ENCODE data around the gene SBF2.
A peak's percentile ranks its signal among the peaks of the same experiment; 100 is the strongest.
"Not testable (repeated sequence)": the region's sequence is repeated elsewhere in the genome, so short reads cannot be mapped to it uniquely, and the experiment has no call there.

Gene SBF2

GRCh38 chr11:10261821-10262220, 32.2 kb downstream of the SBF2 start:
- DNase-seq, result no peak

DNA sequence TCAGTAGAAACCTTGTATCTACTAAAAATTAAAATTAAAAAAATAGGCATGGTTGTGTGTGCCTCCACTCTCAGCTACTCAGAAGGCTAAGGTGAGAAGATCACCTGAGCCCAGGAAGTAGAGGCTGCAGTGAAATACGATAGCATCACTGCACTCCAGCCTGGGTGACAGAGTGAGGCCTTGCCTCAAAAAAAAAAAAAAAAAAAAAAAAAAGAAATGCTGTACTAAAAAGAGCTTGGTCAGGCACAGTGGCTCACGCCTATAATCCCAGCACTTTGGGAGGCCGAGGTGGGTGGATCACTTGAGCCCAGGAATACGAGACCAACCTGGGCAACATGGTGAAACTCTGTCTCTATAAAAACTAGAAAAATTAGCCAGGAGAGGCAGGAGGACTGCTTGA, 36.5 kb downstream of the SBF2 start:
- DNase-seq, result no peak

DNA sequence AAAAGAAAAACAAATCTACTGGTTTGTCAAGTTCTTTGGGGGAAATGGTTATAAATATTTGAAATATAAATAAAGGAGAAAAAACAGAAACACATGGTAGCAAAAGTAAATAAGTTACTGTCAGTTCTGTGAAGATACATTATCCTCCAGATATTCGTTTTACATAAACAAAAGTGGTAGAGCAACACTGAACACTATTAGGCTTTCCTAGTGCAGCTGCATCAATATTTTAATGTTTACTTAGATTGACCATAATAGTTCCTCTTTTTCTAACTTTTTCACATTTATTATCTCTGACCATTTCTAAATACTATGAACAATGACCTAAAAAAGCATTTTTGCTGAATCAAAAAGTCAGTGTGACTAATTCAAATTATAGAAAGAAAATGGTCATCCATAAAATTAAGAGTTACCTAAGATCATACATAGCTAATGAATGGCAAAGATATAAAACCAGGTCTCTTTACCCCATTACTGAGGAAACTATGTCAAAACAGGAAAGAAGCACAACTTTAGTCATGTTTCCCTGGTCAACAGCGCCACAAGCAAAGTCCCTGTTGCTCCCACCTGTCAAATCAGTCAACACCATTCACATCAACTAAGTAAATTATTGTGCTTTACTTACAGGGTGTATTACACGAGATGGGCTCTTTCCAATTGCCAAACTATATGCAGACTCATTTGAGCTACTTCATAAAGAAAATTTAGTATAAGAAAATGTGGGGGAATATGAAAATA, 38.5 kb downstream of the SBF2 start:
- no peak for DNase-seq

DNA sequence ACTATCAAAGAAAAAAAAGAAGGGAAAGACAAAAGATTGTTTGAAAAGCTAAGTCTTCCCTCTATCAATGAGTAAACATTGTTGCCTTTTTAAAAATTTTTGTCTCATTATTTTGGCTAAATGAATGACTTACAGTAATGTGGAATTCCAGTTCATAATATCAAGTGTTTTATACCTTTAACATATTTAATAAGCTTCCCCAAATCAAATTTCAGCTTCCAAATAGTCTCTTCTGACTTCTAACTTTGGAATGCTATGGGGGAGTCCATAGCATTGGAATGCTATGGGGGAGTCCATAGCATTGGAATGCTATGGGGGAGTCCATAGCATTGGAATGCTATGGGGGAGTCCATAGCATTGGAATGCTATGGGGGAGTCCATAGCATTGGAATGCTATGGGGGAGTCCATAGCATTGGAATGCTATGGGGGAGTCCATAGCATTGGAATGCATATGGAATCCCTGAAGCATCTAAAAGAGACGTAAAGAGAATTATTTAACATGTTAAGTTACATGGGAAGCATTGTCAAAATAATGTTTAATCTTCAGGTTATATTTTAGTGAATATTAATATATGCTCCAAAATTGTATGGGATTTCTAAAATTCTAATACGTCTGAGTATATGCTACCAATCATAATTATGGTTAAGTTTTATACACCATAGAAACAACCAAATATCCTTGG, 44.4 kb downstream of the SBF2 start:
- not testable (repeated sequence) for DNase-seq

DNA sequence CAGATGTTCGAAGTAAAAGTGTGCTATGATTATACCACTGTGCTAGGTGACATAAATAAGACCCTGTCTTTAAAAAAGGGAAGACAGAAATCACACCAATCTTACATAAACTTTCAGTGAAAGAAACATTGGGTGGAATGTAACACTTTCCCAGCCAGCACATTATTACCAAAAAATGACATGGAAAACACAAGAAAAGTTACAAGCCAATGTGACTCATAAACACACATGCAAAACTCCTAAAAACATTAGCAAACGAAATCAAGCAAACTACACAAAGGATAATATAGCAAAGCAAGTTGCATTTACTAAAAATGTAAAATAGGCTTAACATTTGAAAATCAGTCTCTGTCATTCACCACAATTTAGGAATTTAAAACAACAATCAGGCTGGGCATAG, 47.0 kb downstream of the SBF2 start:
- DNase-seq, result no peak

GRCh38 chr11:10243896-10244575, 50.0 kb downstream of the SBF2 start:
- DNase-seq, result no peak

GRCh38 chr11:10236840-10237239, 57.2 kb downstream of the SBF2 start:
- DNase-seq, result no peak

GRCh38 chr11:10233581-10233980, 60.4 kb downstream of the SBF2 start:
- peak; percentile 73 for DNase-seq

- no peak for DNase-seq
Measured at GRCh38 chr11:10232756-10233155, 61.3 kb downstream of the SBF2 start.

DNA sequence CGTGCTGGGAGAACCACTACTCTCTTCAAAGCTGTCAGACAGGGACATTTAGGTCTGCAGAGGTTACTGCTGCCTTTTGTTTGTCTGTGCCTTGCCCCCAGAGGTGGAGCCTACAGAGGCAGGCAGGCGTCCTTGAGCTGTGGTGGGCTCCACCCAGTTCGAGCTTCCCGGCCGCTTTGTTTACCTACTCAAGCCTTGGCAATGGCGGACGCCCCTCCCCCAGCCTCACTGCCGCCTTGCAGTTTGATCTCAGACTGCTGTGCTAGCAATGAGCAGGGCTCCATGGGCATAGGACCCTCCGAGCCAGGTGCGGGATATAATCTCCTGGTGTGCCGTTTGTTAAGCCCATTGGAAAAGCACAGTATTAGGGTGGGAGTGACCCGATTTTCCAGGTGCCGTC, 62.2 kb downstream of the SBF2 start:
- not testable (repeated sequence) for DNase-seq

DNA sequence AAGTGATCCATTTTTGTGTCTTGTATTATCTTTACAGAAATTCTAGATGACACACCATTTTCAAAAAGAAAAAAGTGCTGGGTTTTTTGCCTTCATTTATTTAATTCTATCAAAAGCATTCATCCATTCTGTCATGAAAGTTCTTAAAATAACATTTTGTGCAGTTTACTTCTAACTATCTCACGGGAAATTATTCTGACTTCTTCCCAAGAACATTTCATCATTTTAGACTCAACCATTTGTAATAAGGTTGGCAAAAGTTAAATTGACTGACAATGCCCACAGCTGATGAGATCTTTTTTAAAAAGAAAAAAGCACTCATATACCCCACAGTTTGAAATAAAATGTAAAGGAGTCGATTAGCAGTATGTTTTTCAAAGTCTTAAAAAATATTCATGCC, 68.5 kb downstream of the SBF2 start:
- no peak for DNase-seq

- DNase-seq, result no peak
Measured at GRCh38 chr11:10222399-10222798, 71.6 kb downstream of the SBF2 start.

DNA sequence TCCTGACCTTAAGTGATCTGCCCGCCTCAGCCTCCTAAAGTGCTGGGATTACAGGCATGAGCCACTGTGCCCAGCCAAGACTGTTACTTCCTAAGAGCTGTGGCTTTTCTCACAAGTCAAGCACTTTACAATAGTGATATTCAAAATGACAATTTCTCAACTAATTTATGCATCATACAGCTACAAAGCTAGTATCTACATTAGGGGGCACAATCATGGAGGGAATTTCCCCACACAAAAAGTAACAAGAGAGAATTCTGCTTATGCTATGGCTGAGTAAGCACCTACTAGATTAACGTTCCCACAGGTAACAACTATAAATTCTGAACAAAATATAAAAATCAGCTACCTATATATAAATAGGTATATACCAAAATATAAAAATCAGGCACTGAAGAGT, 72.7 kb downstream of the SBF2 start:
- DNase-seq, result no peak

DNA sequence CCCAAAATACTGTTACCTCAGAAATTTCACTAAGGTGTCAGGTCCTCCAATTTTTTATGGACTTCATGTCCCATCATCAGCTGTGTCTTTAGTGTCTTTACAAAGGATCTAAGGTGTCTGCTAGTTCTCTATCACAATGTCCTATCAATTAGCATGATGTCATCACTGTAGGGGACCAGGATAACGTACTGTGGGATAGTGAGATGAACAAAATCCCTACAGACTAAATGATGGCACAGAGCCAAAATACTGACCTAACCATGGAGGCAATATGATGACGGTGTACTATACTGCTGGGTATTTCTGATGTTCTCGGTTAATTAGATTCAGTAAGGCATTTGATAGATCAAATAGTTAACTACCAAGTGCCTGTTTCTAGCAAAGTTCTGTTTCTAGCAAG, 82.5 kb downstream of the SBF2 start:
- no peak for DNase-seq

DNA sequence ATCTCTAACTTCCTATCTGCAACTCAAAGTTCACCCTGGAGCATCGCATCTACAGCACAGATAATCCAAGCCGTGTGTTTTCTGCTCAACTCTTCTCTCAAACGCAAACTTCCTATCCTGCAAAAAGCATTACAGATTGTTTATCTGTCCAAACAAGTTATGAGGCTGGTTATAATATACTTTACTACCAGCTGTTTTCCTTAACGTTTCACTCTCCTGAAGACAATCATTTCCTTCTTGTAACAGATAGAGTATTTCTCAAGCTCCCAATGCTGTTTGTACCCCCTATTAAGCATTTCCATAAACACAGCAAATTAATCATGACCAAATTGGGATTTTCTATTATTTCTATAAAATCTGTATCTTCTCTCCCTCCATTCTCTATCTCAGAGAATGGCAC, 84.7 kb downstream of the SBF2 start:
- DNase-seq, result no peak

- peak; percentile 48 for DNase-seq
Measured at GRCh38 chr11:10208131-10208575, 85.9 kb downstream of the SBF2 start.

DNA sequence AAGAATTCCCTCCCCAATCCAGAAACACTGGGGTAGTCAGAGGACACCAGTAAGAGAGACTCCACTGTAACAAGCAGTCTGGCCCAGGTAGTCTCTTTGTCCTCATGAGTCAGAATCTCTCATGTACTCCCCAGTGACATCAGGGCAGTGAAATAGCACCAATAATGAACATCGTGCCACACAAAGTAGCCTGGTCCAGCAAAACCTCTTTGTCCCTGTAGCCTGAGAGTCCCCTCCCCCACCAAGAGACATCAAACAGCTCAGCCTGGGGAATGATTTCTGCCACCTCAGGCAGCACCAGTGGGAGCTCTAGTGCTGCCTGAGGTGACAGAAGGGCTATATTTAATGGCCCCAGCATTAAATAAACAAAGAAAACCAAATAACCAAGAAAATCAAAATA, 88.1 kb downstream of the SBF2 start:
- no peak for DNase-seq

DNA sequence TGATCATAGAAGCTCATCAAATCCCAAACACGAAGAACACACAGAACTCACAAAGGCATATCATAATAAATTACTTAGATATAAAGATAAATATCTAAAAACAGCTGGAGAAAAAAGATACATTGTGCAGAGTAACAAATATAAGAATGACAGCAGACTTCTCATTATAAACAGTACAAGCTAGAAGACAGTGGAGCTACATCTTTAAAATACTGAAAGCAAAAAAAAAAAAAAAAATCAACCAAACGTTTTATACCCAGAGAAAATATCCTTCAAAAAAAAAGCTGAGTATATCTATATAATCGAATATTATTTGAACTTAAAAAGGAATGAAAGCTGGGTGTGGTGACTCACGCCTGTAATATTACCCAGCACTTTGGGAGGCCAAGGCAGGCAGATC, 90.0 kb downstream of the SBF2 start:
- DNase-seq, result no peak

DNA sequence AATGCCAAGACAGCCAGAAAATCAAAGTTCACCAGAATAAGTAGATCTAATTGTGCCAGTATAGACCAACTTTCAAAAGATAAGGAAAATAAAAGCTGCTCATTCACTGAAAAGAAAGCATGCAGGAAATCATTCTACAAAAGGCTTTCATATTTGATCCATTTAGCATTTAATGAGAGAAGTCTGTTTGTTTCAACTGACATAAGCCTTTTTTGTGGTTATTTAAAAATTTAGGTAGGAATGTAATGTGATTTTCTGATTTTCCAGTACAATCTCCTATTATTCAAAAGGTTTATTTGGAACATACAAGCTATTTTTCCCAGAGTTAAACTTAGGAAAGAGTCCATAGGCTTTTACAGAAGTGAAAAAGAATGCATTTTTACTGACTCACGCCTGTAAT, 92.7 kb downstream of the SBF2 start:
- no peak for DNase-seq

DNA sequence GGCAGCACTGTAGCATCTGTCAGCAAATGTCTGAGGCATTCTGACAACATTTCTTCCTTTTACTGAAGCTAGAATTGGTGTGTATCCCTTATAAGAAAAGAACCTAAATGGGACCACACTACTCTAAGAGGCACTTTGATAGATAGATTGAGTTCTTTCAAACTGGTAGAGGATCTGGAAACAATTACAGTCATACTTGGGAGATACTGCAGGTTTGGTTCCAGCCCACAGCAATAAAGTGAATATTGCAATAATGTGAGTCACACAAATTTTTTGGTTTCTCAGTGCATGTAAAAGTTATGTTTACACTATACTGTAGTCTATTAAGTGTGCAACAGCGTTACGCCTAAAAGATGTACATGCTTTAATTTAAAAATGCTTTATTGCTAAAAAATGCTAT, 96.9 kb downstream of the SBF2 start:
- DNase-seq, result no peak

- DNase-seq, result no peak
Measured at GRCh38 chr11:10192036-10192435, 102.0 kb downstream of the SBF2 start.

- DNase-seq, result peak; percentile 30
Measured at GRCh38 chr11:10181811-10182210, 112.2 kb downstream of the SBF2 start.

- DNase-seq, result no peak
Measured at GRCh38 chr11:10164621-10165020, 129.4 kb downstream of the SBF2 start.

DNA sequence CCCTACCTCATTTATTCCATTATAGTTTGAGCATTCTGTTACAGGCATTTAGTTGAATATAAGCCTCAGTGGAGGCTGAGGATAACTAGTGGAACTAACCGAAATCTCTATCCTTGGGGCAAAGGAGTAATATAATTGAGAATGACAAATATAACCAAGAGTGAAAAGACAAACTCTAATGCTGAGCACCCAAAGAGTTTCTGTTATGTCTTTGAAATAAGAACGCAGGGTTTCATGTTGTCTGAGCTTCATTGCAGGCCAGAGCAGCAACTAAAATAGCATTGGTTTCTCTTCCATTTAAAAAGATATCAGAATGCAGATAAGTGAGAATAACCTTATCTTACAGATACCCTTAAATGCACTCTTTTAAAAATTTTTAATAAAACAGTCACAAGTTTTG, 131.8 kb downstream of the SBF2 start:
- DNase-seq, result no peak

Data from kidney glomerular epithelial cell (primary cell).